Endothelial cell of umbilical vein (primary cell): ENCODE measurements around the gene PDCL2. TPM values are rescaled to one million over a fixed set of nuclear protein-coding genes. Genes with fewer than 3 reads are reported as not detected.

Source experiments
- BruUV-seq: library from RNA; stranded (reverse); fragments of 400-500 nt; replicated peaks from 2 replicates; lab custom pipeline; 2021; lab: Mats Ljungman, UMichigan
- CTCF ChIA-PET: fragments of 300-600, 350-600 bp; sonication (Branson Sonifier 250); formaldehyde crosslinking; loops from one replicate; lab custom pipeline; 2021; ENCODE audit warnings: antibody characterized with exemption, inconsistent platforms; lab: Charles Lee
- POLR2A ChIA-PET: fragments of 300-600, 350-600 bp; sonication (Branson Sonifier 250); formaldehyde crosslinking; loops from one replicate; lab custom pipeline; 2021; ENCODE audit warnings: antibody characterized with exemption, inconsistent platforms; lab: Charles Lee
- DNase-seq: peaks from one replicate; pipeline ENCODE4 v3.0.0-alpha.2; 2011; ENCODE audit warnings: low read depth, low spot score
- FAIRE-seq: peaks from 2 replicates; lab custom pipeline; 2011; peaks lifted over from hg19 to GRCh38; lab: Jason Lieb, UNC
- H2AFZ ChIP-seq: 2 replicates; pipeline ENCODE4 v1.6.0; 2012; ENCODE audit warnings: low read depth, low read length, control low read depth, inconsistent platforms
- H3K27ac ChIP-seq: 2 replicates; pipeline ENCODE4 v1.5.1; 2011; ENCODE audit warnings: low read depth, mild to moderate bottlenecking, control low read depth, low read length, moderate library complexity; ENCODE audit not compliant: insufficient read depth
- H3K27me3 ChIP-seq, 2 experiments: 2 replicates each; pipeline versions ENCODE4 v1.6.0 to v1.6.1; 2011; ENCODE audit warnings: low read length in 2 of 2, mixed read lengths in 1 of 2; ENCODE audit not compliant: control insufficient read depth in 2 of 2, insufficient read depth in 2 of 2
- H3K36me3 ChIP-seq, 2 experiments: 2 replicates in 1 of 2; 3 replicates in 1 of 2; pipeline ENCODE4 v1.5.1; 2011; ENCODE audit warnings: low read length in 2 of 2, mild to moderate bottlenecking in 1 of 2, moderate library complexity in 1 of 2; ENCODE audit not compliant: control insufficient read depth in 2 of 2, insufficient read depth in 2 of 2; ENCODE audit errors: extremely low read depth in 1 of 2
- H3K4me1 ChIP-seq: 3 replicates; pipeline ENCODE4 v1.5.1; 2011; ENCODE audit warnings: mild to moderate bottlenecking, low read length; ENCODE audit not compliant: control insufficient read depth, insufficient read depth; ENCODE audit errors: extremely low read depth
- H3K4me2 ChIP-seq: 2 replicates; pipeline ENCODE4 v1.6.1; 2011; ENCODE audit warnings: low read length, control low read depth, mixed read lengths; ENCODE audit not compliant: insufficient read depth
- H3K4me3 ChIP-seq, 3 experiments: fragments of 200-600 bp in 1 of 3; sonication (generic), shearing (Covaris generic) in 1 of 3; replicated peaks in 1 of 3; 2 replicates each; pipeline ENCODE4 v1.5.1; 2011 to 2016; ENCODE audit warnings: control low read depth in 3 of 3, low read length in 3 of 3, mild to moderate bottlenecking in 2 of 3, inconsistent platforms in 1 of 3, low read depth in 1 of 3, moderate library complexity in 1 of 3; ENCODE audit not compliant: insufficient read depth in 1 of 3
- H3K79me2 ChIP-seq: 2 replicates; pipeline ENCODE4 v1.6.0; 2012; ENCODE audit warnings: low read length, inconsistent platforms; ENCODE audit not compliant: control insufficient read depth, insufficient read depth
- H3K9ac ChIP-seq: replicated peaks from 2 replicates; pipeline ENCODE3; 2011; ENCODE audit warnings: low read length, control low read depth; ENCODE audit not compliant: insufficient read depth; ENCODE audit errors: extremely low read depth
- H3K9me1 ChIP-seq: replicated peaks from 3 replicates; pipeline ENCODE4 v1.6.0; 2011; ENCODE audit warnings: mild to moderate bottlenecking, low read length; ENCODE audit not compliant: control insufficient read depth, insufficient read depth; ENCODE audit errors: extremely low read depth
- H3K9me3 ChIP-seq: replicated peaks from 2 replicates; pipeline ENCODE4 v1.5.1; 2012; ENCODE audit warnings: low read length, inconsistent platforms; ENCODE audit not compliant: control insufficient read depth, insufficient read depth
- H4K20me1 ChIP-seq: replicated peaks from 2 replicates; pipeline ENCODE3; 2011; ENCODE audit warnings: mild to moderate bottlenecking, low read length; ENCODE audit not compliant: control insufficient read depth, insufficient read depth; ENCODE audit errors: extremely low read depth
- EZH2 ChIP-seq: IDR thresholded peaks from 2 replicates; pipeline ENCODE4 v1.6.1; 2012; ENCODE audit warnings: borderline replicate concordance, low read depth, mild to moderate bottlenecking, moderate library complexity, low read length, inconsistent platforms; ENCODE audit not compliant: severe bottlenecking
- FOS ChIP-seq: IDR thresholded peaks from 2 replicates; pipeline ENCODE4 v1.6.1; 2011; ENCODE audit warnings: mild to moderate bottlenecking, low read length, moderate library complexity, borderline replicate concordance; ENCODE audit not compliant: insufficient read depth
- GATA2 ChIP-seq: IDR thresholded peaks from 2 replicates; pipeline ENCODE4 v1.7.0; 2011; ENCODE audit warnings: low read depth, mild to moderate bottlenecking, moderate library complexity, mixed read lengths, low read length; ENCODE audit not compliant: insufficient read length, insufficient read depth
- JUN ChIP-seq: IDR thresholded peaks from 2 replicates; pipeline ENCODE4 v1.6.1; 2011; ENCODE audit warnings: borderline replicate concordance, low read depth; ENCODE audit not compliant: insufficient read length, insufficient read depth
- MYC ChIP-seq: IDR thresholded peaks from one replicate; pipeline ENCODE4 v1.6.1; 2011; ENCODE audit warnings: mild to moderate bottlenecking, low read depth, low read length
- POLR2A ChIP-seq: IDR thresholded peaks from 2 replicates; pipeline ENCODE4 v1.6.1; 2012; ENCODE audit warnings: low read depth, mild to moderate bottlenecking, control low read depth, low read length
- POLR2AphosphoS5 ChIP-seq: IDR thresholded peaks from 2 replicates; pipeline ENCODE4 v1.6.1; 2012; ENCODE audit warnings: low read depth, mild to moderate bottlenecking, control low read depth, low read length, moderate library complexity; ENCODE audit not compliant: insufficient read depth
- dilution Hi-C: fragments of 300-500 bp; cut with MboI; formaldehyde crosslinking; loops from one replicate; pipeline ENCODE4 v1.15.0; 2019; ENCODE audit warnings: low sequenced_read_pairs; ENCODE audit not compliant: extremely low pct_ligation_motif_present
- intact Hi-C: fragments of 100-400 bp; cut with micrococcal nuclease; formaldehyde crosslinking; loops from one replicate; pipeline ENCODE4 v1.10.0; 2022
- polyA plus RNA-seq, 4 experiments: library from polyadenylated mRNA; depleted of rRNA in 3 of 4; stranded (reverse) in 3 of 4; unstranded in 1 of 4; fragments of >200 nt; gene quantifications; 2 replicates each; pipeline versions ENCODE4 v1.2.1 to v1.2.3, GENCODE V29; 2011 to 2012; ENCODE audit warnings: missing spikeins in 1 of 4
- total RNA-seq: library from RNA; stranded (reverse); gene quantifications from 2 replicates; pipeline ENCODE4 v1.2.3, GENCODE V29; 2021
- TF ChIP-seq, protein P1 (sequence below): IDR thresholded peaks from 2 replicates; pipeline ENCODE4 v1.6.1; 2011; ENCODE audit not compliant: insufficient read depth, insufficient read length
- TF ChIP-seq, protein P2 (sequence below), 2 donors: IDR thresholded peaks; 1 replicate in 1 of 2; 2 replicates in 1 of 2; pipeline ENCODE4 v1.5.1; 2011; ENCODE audit warnings: low read length in 2 of 2, mild to moderate bottlenecking in 2 of 2, moderate library complexity in 2 of 2, control low read depth in 1 of 2, inconsistent platforms in 1 of 2, low read depth in 1 of 2; ENCODE audit not compliant: insufficient read depth in 1 of 2; ENCODE audit errors: extremely low read depth in 1 of 2

The PDCL2 gene
- total and polyA plus RNA-seq, 2 donors (not counting 3 experiments of a cell fraction or from before 2014, with no cell fraction given) = not detected

DNA sequence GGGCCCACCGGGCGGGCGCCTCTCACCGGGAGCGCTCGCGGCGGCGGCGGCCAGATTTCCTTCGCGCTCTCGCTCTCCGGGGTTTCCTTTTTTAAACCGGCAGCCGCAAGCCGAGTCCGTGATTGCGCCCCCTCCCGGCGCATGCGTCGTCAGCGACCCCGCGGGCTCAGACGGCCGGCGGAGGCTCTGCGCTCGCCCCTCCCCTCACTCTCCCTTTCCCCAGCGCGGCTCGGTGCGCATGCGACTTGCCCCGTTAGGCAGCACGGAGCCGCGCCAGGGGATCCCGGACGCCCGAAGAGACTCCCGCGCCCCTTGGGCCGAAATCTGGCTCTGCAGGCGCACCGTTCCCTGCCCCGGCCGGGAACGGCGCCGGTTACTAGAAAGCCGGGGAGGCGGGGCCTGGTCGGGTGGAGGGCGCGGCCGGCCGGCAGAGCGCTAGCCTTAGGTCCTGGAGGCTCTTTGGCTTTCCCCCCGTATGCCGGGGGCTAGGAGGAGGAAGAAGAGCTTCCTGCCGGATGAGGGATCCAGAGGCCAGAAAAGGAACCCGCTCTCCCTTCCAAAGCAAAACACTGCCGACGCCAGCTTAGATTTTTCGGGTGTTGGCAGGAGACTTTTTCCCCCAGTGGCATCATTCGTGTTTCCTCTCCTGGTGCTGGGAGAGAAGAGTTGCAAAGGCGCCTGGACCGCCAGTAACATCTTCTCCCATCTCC, 45.1 kb downstream of the PDCL2 start, which contains the start of gene CLOCK:
CLOCK (minus strand) TSS at position 154 of the 710 bp plus-strand sequence. CDS start 64,124 bp downstream, outside the sequence.
- Histone ChIP-seq H3K79me2 (peaks cover 26% of the 10 kb centered on the region), H3K9me1 (no peaks in the 10 kb centered on the region), H2AFZ (peak within 1 kb of the TSS; percentile 99), H3K9ac (peak within 1 kb of the TSS; percentile 79), H4K20me1 (no peaks in the 10 kb centered on the region), H3K9me3 (no peaks in the 10 kb centered on the region), H3K4me3 (peak within 1 kb of the TSS; percentile 86 to 92 (median 88)), H3K4me2 (peak within 1 kb of the TSS; percentile 87), H3K4me1 (peaks cover 11% of the 10 kb centered on the region), H3K36me3 (no peaks in the 10 kb centered on the region), H3K27ac (peak within 1 kb of the TSS; percentile 67), H3K27me3 (peaks cover 0 to 2% of the 10 kb centered on the region in 2 experiments)
- TF ChIP-seq, protein P1, sequence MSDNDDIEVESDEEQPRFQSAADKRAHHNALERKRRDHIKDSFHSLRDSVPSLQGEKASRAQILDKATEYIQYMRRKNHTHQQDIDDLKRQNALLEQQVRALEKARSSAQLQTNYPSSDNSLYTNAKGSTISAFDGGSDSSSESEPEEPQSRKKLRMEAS = no peak
- TF ChIP-seq EZH2 (no peak), POLR2AphosphoS5 (peak; percentile 57), GATA2 (no peak), POLR2A (peak; percentile 44), FOS (no peak), JUN (no peak), MYC (no peak)
- TF ChIP-seq, protein P2, sequence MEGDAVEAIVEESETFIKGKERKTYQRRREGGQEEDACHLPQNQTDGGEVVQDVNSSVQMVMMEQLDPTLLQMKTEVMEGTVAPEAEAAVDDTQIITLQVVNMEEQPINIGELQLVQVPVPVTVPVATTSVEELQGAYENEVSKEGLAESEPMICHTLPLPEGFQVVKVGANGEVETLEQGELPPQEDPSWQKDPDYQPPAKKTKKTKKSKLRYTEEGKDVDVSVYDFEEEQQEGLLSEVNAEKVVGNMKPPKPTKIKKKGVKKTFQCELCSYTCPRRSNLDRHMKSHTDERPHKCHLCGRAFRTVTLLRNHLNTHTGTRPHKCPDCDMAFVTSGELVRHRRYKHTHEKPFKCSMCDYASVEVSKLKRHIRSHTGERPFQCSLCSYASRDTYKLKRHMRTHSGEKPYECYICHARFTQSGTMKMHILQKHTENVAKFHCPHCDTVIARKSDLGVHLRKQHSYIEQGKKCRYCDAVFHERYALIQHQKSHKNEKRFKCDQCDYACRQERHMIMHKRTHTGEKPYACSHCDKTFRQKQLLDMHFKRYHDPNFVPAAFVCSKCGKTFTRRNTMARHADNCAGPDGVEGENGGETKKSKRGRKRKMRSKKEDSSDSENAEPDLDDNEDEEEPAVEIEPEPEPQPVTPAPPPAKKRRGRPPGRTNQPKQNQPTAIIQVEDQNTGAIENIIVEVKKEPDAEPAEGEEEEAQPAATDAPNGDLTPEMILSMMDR (IDR thresholded peaks at IDR 0.05; ENCODE audit: extremely low read depth in 1 of 2, insufficient read depth in 1 of 2, low read depth in 1 of 2, low read length in 2 of 2) = peak; percentile 41 to 66
- DNase-seq (peak; percentile 89), FAIRE-seq (peak; percentile 86)
- BruUV-seq = TSS peak; percentile 41
- ChIA-PET CTCF (interaction anchor here (0.6 to 2.4 kb wide), 17 partner anchors 8 to 576 kb away, joined by 3 to 13 read pairs (median 5); partner anchors contain the start of gene SRD5A3), POLR2A (interaction anchor here (0.6 to 0.8 kb wide), 3 partner anchors 188 to 468 kb away, joined by 3 read pairs; no protein-coding TSS in a partner anchor)
- dilution Hi-C loops (no loop called here), intact Hi-C loops (loop anchor here (1.0 to 5.0 kb wide), 8 partner anchors 152 to 890 kb away; partner anchors contain the start of genes EXOC1, KIT, SRD5A3 and TMEM165)
